HG03432 (cell line): Measurements from ENCODE around the gene FER.
"Not testable (repeated sequence)": the region's sequence is repeated elsewhere in the genome, so short reads cannot be mapped to it uniquely, and the experiment has no call there.

ENCODE experiments used
- ATAC-seq: cut with Tn5 transposase; IDR thresholded peaks from one replicate; pipeline ENCODE4 v1.9.1; 2021; ENCODE audit warnings: mild to moderate bottlenecking, moderate library complexity; ENCODE audit not compliant: unreplicated experiment

The FER gene

GRCh38 chr5:108747774-108748400 lies at the start of gene FER:
Gene FER, plus strand, starts transcription at chr5:108747897. Its CDS starts 50,286 bp downstream, at chr5:108798183.
- peak; percentile 24 for ATAC-seq

DNA sequence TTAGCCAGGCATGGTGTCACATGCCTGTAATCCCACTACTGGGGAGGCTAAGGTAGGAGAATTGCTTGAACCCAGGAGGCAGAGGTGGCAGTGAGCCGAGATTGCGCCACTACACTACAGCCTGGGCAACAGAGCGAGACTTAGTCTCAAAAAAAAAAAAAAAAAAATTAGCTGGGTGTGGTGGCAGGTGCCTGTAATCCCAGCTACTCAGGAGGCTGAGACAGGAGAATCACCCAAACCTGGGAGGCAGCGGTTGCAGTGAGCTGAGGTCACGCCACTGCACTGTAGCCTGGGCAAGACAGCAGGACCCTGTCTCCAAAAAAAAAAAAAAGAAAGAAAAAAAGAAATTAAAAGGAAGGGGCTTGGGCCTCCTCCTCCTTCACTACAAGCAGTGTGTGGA lies 47.3 kb upstream of the FER start:
- not testable (repeated sequence) for ATAC-seq

GRCh38 chr5:108700930-108701329 lies 46.8 kb upstream of the FER start:
- ATAC-seq, result no peak

DNA sequence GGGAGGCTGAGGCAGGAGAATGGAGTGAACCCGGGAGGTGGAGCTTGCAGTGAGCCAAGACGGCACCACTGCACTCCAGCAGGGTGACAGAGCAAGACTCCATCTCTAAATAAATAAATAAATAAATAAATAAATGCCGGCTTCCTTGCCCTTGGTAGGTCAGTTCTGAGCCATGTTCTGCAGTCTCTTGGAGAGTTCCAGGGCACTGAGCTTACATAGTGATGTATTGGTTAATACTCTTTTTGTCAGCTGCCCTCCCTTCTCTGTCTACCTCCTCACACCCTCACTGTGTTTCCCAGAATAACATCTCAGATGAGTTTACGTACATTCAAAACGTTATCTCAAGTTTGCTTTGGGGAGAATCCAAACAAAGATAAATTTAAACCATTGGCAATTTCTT lies 45.2 kb upstream of the FER start:
- no peak for ATAC-seq

- no peak for ATAC-seq
Measured at GRCh38 chr5:108703313-108703712, 44.4 kb upstream of the FER start.

GRCh38 chr5:108707141-108707540 lies 40.6 kb upstream of the FER start:
- no peak for ATAC-seq

DNA sequence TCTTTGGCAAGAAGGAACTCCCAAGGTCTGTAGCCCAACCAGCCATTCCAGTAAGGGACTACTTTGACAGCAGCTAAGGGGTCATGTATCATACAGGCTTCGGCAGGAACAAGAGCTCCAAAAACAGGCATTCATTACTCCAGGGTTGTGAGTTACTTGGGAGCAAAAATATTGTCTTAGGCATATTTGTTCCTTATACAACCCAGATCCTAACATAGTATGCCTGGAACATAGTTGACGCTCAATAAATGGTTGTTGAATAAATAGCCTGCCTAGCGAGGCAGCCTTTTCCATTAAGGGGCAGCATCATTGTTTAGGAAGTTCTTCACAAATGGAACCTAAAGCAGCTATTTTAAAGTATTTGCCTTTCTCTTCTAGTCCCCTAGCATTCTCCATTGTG lies 35.8 kb upstream of the FER start:
- ATAC-seq, result no peak

- ATAC-seq, result no peak
Measured at GRCh38 chr5:108715408-108715807, 32.3 kb upstream of the FER start.

DNA sequence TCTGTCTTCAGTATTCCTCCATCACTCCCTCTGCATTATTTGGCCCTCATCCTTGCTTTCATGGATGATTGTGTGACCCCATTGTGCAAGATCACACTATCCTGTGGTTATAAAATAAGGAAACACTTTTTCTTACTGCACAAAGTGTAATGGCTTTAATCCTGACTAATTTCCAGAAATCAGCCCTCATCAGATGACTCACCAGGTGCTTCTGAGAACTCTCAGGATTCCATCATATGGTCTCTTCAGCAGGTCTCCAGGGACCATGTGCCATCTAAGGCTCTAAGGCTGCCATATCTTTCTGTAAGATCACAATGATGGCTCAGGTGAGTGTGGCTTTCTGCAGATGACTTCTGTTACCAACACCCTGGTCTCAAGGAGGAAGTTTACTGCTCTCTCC lies 27.3 kb upstream of the FER start:
- ATAC-seq, result peak; percentile 98

DNA sequence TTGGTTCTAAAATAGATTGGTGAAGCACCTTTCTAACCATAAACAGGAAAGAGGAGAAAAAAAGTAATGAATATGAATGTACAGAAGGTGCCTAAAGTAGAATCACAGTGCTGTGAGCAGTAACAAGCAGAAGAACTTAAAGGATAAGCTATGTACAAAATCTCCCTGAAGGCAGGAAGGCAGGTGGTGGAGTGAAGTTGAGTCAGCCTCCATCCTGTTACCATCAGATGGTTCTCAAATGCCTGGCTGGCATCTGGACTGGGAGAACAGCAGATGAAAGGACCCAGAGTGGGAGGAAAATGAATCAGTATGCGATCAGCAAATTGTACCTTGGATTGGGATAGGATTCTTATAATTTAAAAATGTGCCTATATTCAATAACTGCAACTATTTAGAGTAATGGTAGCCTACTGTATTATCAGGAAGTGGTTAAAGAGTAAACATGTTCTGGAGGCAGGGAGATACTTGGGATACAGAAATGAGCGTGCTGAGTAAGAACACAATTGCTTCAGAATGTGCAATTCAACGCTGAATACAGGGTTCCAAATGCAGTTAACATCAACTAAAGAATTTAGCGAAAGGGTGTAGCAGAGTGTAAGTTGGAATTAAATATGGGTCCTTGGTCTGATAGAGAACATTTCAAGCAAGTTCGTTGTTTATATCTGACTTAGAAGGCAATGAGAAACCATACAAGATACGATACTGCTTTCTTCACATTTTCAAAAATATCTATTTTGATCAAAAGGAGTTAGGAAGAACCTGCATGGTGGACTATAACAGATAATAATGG lies 21.1 kb upstream of the FER start:
- ATAC-seq, result no peak

GRCh38 chr5:108727236-108727650 lies 20.5 kb upstream of the FER start:
- no peak for ATAC-seq

GRCh38 chr5:108727651-108728565 lies 19.8 kb upstream of the FER start:
- ATAC-seq, result peak; percentile 87

DNA sequence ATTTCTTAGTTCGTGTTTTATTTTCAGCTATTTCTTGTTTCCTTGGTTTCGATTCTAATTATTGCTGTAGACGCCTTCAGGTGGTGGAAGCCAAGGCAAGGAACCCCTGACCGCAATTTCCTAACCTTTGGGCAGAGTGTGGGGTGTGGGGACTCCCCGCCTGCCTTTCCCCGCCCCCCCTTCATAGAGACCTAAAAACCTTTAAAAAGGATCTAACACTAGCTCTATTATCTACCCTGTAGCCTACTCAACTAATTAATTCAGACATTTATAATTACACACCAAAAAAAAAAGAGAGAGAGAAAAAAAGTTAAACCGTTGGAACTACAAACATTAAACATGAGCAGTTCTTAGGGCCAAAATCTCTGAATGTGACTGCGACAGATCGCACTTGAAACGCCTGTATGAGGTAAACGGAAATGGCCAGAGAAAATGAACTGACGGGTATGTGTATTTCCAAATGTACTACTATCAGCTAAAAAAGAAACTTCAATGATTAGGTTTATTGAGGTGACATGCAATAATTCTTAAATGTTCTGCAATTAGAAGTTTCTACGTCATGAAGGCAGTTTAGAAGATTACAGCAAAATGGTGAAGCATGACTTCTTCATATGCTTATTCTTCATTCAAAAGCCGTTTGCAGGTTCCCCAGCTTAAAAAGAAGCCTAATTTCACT lies 19.0 kb upstream of the FER start:
- peak; percentile 50 for ATAC-seq

GRCh38 chr5:108729242-108729615 lies 18.5 kb upstream of the FER start:
- ATAC-seq, result no peak

DNA sequence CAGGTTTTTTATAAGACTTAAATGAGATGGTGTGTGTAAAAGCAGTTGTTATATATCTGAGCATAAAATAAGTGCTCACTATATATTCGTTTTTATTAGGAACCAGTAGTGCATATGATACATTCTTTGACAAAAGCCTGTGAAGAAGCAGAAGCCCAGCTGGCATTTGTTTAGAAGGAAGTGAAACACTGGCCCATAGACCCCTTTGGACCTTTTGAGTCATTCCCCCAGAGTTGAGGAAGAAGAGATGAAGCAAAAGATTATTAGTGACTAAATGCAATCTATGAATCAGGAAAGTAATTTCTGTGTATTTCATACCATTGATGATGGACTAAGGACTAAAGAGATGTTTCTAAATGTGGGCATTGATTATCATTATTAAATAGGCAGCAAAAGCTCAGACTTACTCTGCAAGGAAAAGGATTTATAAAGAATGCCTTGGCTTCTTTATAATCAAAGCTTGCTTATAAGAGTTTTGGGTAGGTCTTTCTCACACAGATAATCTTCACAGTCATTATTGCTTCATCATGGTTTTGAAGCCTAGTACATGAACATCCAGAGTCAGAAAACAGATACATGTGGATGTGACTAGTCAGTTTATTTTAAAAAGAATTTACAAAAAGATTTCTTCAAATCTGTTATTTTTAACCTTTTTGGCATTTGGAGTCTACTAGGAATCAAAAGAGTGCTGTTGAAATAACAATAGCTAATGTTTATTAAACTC lies 16.9 kb upstream of the FER start:
- peak; percentile 46 for ATAC-seq

GRCh38 chr5:108735790-108736189 lies 11.9 kb upstream of the FER start:
- ATAC-seq, result no peak

GRCh38 chr5:108736855-108737254 lies 10.8 kb upstream of the FER start:
- no peak for ATAC-seq

DNA sequence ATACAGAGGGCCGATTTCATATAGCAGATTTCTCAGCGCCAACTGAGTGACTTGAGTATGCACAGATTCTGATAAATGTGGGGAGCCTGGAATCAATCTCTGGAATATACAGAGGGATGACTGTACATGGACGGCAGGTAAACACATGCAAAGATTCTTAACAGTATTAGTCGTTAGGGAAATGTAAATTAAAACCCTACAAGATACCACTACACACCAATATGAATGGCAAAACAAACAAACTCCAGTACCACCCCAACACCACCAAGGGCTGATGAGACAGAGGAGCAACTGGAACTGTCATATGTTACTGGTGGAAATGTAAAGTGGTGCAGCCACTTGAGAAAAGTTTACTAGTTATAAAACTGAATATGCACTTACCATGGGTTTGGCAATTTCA lies 8.3 kb upstream of the FER start:
- ATAC-seq, result no peak

DNA sequence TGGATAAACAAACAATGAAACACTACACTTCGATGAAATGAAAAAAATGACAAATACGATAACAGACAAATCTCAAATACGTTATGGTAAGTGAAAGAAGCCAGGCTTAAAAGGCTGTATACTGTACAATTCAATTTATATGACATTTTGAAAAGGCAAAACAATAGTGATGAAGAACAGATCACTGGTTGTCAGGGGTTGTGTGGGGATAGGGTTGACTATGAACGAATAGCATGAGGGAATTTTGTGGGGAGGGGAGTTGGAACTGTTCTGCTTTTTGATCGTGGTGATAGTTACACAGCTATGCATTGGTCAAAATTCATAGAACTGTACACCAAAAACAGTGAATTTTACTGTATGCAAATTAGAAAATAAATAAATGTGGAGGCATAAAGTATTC lies 7.8 kb upstream of the FER start:
- ATAC-seq, result no peak

GRCh38 chr5:108743319-108743718 lies 4.4 kb upstream of the FER start:
- no peak for ATAC-seq
